Cerebellar nuclear complex (tissue), 1 donor: Measurements from ENCODE around the gene AR.
"Not testable (repeated sequence)": the region's sequence is repeated elsewhere in the genome, so short reads cannot be mapped to it uniquely, and the experiment has no call there.

Experiments
- DNase-seq, 2 experiments: peaks; one replicate each; lab custom pipeline; 2025; lab: John Stamatoyannopoulos, UW

Gene AR

DNA sequence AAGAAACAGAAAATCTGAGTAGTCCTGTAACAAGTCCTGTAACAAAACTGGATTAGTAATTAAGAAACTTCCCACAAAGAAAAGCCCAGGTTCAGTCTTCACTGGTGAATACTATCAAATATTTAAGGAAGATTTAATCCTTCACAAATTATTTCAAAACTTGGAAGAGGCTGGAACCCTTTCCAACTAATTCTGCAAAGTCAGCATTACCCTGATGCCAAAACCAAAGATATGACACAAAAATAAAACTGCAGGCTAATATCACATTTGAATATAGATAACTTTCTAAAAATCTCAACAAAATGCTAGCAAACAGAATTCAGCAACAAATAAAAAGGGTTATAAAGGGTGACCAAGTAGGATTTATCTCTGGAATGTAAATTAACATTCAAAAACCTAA is 80.5 kb downstream of the AR start:
- DNase-seq = no peak

DNA sequence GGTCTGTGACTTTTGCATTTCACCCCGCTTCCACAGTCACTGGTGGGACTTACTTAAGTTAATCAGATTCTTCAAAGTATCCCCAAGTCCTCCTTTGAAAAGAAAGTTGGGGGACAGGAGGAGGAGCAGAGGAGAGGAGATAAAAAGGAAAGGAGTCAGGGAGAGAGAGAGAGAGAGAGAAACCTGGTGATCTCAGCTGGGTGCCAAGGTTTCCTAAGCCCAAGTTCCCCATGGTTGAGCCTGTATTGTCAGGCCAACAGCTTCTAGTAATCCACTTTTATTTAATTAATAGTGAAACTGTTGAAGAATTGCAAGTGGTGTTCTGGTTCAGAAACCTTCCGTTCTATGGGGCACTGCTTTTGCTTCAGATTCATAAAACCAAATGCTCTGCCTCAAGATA is 91.6 kb downstream of the AR start:
- DNase-seq = no peak

DNA sequence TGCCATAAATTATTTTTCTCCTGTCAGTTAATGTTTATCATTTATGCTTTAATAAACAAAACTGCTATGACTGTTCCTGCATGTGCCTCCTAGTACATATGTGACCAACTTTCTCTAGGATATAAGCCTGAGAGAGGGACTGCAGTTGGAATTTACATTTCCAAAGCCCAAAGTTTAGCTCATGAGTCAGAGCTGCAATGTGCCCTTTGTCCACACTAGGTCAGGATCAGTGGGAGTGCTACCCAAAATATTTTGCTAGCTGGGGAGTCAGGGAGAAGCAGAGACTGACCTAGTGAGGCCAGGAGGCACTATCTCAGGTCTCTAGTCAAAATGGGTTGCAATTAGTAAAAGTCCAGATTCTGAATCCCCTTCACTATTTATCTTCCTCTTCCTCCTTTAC is 92.7 kb downstream of the AR start:
- no peak for DNase-seq

DNA sequence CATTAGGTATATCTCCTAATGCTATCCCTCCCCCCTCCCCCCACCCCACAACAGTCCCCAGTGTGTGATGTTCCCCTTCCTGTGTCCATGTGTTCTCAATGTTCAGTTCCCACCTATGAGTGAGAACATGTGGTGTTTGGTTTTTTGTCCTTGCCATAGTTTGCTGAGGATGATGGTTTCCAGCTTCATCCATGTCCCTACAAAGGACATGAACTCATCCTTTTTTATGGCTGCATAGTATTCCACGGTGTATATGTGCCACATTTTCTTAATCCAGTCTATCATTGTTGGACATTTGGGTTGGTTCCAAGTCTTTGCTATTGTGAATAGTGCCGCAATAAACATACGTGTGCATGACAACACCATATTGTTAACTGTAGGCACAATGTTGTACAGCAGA is 93.5 kb downstream of the AR start:
- DNase-seq = not testable (repeated sequence)

DNA sequence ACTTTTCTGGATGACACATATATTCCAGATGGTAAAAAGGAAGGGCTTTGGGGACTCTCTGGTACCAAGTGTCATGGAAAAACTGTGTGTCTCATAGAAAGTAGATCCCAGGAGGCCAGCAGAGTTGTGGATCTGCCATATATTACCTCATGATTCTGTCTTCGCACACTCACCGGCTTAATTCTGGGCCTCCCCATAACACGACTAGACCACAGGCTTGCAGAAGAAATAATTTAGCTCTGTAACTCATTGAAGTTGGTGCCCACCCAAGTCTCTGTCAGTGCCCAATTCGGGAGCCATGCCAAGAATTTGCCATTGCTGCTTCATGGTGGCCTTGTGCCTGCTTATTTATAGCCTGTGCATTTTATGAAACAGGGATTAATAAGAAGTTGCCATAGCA is 104.5 kb downstream of the AR start:
- DNase-seq = no peak

DNA sequence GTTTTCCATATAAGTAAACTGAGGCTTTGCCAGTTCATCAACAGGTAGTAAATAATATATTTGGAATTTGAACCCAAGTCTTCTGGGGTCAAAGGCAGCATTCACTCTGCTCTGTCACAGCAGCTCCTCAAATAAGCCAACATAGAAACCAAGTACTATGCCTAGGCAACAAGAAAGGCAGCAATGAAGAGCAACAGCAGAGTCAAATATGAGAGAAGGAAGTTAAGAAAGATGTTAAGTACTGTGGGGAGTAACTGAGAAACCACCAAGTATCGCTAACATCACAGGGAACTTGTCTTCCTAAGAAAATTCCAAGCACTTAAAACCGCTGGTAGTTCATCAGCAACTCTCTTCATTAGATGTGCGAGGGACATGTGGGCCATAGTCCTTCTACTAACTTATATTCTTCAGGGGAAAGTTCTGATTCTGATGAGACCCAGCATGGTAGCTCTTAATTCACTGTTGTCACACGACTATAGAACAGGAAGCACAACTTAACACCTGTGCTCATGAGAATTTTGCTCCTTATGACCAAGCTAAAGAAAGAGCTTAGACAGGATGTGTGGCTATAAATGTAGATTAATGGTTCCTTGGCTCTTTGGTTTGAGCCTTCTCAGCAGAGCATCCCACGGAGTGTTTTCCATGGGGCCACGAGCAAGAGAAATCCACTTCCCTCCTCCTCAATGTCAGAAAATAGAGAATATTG is 107.8 kb downstream of the AR start:
- DNase-seq = no peak

DNA sequence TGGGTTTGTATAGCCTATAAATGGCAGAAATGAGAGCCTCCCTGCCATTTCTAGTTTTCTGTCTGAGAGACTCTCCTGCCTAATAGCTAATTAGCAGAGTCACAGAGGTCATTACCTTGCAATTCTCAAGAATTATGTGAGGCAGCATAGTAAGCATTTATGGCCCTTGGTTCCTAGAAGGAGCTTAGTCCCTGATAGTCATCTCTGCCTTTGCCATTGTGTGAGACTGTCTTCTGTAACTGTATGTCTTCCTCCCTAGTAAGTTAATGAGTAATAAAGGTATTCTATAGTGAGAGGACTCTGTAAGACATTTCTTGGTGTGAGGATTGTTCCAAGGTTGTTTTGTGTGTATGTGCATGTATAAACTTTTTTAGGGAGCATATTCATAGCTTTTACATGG is 108.7 kb downstream of the AR start:
- no peak for DNase-seq

DNA sequence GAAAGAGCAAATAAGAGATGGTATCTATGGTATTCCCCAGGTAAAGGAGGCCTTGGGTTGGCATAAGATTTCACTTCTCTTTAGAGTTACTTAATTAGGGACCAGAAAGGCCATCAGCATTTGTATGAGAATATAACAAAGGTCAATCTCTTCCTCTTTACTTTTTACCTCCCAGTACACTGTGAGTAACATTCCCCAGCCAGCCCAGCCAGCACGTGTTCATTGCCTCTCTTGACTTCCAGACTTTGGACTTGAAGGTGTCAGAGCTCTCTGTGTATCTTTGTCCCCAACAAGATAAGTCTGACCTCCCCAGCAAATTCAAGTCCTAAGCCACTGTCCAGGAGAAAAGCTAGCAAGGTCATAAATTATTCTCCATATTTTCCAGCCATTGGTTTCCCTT is 110.5 kb downstream of the AR start:
- DNase-seq = no peak

DNA sequence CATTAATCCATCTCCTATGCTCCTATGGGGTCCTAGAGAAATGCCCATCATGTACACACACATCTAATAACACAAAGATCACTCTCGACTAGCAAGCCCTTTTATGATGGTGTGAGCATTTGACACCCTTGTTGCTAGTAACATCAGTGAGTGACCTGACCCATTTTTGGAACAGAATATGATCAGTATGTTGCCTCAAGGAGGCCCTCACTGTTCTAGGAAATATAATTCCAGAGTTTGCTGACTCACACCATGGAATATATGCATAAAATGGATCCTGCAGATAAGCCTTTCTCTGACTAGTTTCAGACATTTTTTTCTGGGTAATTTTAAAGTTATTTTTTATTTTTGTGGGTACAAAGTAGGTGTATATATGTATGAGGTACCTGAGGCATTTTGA is 121.8 kb downstream of the AR start:
- no peak for DNase-seq

DNA sequence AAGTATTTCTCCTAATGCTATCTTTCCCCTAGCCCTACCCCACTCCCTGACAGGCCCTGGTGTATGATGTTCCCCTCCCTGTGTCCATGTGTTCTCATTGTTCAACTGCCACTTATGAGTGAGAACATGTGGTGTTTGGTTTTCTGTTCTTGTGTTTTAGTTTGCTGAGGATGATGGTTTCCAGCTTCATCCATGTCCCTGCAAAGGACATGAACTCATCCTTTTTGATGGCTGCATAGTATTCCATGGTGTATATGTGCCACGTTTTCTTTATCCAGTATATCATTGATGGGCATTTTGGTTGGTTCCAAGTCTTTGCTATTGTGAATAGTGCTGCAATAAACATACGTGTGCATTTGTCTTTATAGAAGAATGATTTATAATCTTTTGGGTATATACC is 126.9 kb downstream of the AR start:
- DNase-seq = not testable (repeated sequence)

DNA sequence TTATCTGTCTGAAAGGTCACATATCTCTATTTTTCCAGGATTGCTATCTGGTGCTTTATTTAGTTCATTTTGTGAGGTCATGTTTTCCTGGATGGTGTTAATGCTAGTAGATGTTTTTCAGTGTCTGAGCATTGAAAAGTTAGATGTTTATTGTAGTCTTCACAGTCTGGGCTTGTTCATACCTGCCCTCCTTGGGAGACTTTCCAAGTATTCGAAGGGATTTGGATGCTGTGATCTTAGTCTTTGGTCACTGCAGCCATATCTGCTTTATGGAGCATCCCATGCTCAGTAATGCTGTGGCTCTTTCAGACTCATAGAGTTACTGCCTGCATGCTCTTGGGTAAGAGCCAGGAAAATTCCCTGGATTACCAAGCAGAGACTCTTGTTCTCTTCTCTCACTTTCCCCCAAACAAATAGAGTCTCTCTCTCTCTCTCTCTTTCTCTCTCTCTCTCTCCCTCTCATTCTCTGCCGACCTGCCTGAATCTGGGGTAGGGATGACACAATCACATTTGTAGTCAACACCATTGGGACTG is 130.0 kb downstream of the AR start:
- DNase-seq = no peak

DNA sequence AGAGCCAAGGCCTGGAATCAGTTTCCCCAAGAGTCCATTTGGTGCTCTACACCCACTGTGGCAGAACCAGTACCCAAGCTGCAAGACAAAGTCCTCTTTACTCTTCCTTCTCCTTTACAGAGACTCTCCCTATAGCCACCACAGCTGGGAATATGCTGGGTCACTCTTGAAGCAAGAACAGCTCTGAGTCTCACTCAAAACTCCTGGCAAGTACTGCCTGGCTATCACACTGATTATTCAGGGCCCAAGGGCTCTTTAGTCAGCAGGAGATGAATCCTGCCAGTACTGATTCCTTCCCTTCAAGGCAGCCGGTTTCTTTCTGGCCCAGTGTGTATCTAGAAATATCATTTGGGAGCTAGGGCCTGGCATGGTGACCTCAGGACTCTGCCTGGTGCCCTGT is 130.9 kb downstream of the AR start:
- no peak for DNase-seq

DNA sequence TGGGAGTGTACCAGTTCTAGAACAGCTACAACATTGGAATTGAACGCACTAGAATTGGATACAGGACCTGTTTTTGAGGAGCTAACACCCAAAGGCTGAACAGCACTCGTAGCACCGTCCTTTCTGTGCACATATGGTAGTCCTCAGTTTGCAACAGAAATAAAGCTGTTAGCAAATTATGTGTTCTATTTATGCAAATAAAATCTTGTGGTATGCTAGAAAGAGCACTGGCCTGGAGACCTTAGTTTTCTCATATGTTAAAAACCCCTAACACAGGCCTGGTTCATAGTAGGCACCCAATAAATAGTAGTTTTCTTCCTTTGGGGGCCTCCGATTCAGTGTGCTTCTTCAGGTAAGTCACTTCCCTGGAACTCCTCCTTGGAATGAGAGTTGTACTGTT is 140.3 kb downstream of the AR start:
- DNase-seq = no peak

DNA sequence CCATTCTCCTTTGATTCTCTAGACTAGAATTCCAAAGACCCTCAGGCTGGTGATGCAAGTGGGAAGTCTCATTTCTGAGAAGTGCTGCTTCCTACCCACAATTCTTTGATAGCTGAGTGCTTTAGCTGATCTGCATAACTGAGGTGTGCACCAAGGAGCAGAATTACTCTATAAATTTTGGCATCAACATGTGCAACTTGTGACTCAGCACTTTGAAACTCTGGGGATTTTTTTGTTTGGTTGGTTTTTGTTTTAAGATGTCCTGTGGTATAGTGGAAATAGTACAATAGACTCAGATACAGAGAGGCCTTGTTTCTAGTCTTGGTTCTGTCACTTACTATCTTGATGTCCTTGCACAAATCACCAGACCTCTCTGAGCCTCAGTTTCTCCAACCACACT is 148.4 kb downstream of the AR start:
- no peak for DNase-seq

DNA sequence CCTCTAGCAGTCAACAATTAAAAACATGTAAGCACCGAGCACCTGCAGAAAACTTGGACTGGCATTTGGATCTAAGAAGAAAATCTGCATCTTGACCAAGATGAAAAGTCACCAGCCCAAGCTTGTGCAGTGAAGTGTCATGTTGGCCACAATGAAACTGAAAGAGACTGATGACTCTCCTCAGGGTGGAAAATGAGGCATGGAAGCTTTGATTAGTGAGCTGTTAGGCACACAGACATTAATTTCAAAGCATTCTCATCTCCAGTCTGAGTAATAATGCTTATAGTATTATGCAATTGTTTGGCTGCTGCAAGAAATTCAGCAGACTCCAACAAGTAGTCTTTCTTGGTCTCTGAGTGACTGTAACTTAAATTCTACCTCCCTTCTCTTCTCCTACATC is 150.1 kb downstream of the AR start:
- no peak for DNase-seq

DNA sequence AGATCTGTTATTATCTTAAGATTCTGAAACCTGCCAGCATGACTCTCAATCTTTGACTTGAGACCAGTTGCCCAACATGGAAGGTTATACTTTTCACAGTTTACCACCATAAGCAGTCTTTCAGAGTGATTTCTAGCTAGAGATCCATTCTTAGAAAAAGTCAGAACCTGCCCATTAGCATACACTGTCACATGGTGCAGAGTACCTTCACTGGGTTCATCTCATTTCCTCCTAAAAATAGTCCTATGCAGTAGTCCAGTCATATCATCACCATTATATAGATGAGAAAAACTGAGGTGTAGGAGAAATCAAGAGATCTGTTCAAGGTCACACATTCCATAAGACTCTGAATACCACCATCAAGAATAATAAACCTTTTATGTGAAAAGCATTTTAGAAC is 153.6 kb downstream of the AR start:
- DNase-seq = no peak

DNA sequence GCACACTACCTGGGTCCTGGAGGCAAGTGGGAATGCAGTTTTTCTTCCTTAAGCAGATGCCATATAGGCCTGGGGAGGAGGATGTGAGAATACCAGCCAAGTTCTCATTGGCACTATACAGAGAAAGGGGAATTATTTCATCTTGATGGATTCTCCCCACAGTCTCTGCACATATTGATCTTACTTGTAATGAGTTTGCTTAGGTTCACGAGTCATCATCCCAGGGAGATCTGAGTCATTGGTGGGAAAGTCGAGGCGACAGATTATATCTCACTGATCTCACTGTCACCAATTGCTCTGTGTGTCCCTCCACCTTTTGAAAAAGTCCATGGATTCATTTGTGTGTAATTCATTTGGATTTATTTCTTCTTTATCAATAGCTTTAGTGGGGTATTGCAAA is 156.8 kb downstream of the AR start:
- DNase-seq = no peak

DNA sequence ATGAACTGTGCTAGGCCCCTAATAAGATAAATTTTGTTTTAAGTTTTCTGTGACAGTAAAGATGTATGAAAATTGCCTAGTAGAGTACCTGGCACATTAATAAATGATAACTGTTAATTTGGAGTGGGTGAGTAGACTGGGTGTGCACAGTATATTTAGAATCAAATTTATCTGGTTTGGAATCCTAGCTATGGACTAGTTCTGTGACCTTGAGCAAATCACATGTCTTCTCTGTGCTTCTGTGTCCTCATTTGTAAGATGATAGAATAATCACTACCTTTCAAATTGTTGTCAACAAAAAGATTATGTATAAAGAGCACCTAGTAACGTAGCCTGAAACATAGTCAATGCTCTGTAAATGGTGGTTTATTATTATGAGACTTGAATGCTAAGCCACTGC is 170.2 kb downstream of the AR start:
- DNase-seq = no peak

DNA sequence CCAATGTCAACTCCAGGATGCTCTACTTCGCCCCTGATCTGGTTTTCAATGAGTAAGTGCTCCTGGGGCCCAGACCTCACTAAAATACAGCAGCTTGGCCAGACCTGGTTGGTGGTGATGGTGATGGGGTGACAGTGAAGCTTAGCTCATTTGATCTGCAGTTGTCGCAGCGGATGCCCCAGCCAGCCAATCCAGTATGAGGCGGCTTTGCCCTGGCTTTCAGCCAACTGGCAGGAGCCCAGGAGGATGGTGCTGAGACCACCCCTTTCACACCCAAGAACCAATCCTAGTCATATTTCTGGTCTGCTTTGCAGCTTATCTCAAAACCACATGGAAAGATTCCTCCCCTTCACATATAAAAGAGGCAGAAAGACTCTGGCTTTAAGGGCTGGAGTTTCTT is 173.8 kb downstream of the AR start:
- no peak for DNase-seq

DNA sequence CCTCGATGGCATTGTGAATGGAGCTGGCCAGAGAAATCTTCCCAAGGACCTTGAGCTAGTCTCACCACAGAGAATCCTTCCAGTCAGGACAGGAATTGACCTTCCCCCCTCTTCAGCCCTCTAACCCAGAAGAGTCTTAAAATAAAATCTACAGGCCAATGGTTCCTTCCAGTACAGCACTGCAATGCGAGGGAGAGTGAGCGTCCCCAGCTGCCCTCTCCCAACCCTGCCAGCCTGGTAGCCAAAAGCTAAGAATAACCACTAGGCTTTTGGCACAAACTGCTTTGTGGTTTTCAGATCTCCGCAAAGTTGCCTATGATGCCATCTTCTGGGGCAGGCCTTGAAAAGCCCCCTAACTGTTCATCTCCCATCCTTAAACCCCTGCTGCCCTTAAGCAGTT is 175.1 kb downstream of the AR start:
- no peak for DNase-seq

DNA sequence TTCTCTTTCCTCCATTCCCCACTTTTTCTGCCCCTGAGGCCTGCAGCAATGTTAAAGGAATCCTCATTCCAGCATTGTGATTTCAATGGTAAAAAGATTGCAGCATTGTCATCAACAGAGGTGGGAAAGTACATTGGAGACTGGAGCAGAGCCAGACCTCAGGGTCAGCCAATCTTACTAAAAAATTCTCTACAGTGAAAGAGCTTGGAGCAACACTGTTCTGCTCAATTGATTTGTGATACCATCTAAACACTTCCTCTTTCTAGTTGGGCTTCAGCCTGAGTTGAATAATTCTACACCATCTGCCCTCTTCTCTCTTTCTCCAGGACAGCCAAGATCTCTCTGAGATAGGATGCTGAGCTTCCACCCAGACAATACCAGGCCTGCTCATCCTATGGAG is 176.5 kb downstream of the AR start:
- DNase-seq = no peak

DNA sequence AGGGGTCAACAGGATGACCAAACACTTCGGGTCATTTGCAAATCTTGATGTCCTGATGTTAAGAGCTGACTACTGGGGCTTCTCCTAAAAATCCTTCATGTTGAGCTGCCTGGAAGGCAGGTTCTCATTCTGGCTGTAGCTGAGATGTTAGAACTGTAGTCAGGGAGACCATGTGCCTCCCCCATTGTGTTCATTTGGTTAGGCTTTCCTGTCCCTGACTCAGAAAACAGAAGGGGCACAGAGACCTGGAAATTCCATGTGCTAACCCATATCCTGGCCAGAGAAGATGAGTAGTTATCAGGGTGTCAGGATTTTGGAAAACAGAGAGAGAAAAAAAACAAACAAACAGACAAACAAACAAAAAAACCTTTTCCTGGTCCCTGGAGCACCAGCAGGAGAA is 177.5 kb downstream of the AR start:
- no peak for DNase-seq

DNA sequence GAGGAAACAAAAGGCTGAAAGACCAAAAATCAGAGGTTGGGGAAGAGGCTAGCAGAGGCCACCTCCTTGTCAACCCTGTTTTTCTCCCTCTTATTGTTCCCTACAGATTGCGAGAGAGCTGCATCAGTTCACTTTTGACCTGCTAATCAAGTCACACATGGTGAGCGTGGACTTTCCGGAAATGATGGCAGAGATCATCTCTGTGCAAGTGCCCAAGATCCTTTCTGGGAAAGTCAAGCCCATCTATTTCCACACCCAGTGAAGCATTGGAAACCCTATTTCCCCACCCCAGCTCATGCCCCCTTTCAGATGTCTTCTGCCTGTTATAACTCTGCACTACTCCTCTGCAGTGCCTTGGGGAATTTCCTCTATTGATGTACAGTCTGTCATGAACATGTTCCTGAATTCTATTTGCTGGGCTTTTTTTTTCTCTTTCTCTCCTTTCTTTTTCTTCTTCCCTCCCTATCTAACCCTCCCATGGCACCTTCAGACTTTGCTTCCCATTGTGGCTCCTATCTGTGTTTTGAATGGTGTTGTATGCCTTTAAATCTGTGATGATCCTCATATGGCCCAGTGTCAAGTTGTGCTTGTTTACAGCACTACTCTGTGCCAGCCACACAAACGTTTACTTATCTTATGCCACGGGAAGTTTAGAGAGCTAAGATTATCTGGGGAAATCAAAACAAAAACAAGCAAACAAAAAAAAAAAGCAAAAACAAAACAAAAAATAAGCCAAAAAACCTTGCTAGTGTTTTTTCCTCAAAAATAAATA is 179.9 kb downstream of the AR start:
- DNase-seq = no peak
